NOMO-1 treated with DMSO at 0.1 percent for 48 hours (cell line): Measurements from ENCODE around the gene NDUFV2.
"Not testable (repeated sequence)": the region's sequence is repeated elsewhere in the genome, so short reads cannot be mapped to it uniquely, and the experiment has no call there.

Source experiments
- DNase-seq: peaks from one replicate; lab custom pipeline; 2025; ENCODE audit not compliant: unreplicated experiment; lab: John Stamatoyannopoulos, UW

The NDUFV2 gene

GRCh38 chr18:9102508-9103375 lies at the start of gene NDUFV2:
NDUFV2 (plus strand) TSS chr18:9102699; CDS start chr18:9102744, 45 bp downstream.
- DNase-seq, result peak; percentile 91

- no peak for DNase-seq
Measured at GRCh38 chr18:9053814-9054213, 48.7 kb upstream of the NDUFV2 start.

GRCh38 chr18:9055185-9055584 lies 47.3 kb upstream of the NDUFV2 start:
- peak; percentile 78 for DNase-seq

DNA sequence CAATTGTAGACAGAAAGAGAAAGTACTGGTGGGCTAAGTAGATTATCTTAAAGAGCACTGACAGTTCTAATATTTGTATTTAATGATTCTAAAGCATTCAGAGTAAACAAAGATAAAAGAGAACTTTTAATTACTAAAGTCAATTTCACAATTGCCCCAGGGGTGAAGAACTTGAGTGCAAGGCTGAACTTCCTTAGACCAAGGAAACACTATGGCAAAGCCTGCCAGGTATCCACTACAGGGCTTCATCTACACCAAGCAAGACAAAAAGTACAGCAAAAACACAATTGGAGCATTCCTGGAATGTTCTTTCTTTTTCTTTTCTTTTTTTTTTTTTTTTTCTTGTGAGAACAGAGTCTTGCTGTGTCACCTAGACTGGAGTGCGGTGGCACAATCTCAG lies 46.9 kb upstream of the NDUFV2 start:
- no peak for DNase-seq

DNA sequence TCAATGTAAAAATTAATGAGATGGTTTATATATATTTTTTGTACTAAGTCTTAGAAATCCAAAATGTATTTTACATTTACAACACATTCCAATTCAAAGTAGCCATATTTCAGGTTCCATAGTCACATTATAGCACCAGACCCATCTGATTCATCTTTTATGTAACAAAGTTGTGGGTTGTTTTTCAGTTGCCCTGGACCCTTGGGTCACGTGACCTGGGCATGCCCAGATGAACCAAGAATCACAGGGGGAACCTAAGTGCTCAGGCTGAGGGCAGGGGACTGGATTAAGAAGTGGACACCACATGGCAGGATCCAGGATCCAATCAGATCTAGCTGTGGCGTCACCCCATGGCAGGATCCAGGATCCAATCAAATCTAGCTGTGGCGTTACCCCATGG lies 44.9 kb upstream of the NDUFV2 start:
- no peak for DNase-seq

DNA sequence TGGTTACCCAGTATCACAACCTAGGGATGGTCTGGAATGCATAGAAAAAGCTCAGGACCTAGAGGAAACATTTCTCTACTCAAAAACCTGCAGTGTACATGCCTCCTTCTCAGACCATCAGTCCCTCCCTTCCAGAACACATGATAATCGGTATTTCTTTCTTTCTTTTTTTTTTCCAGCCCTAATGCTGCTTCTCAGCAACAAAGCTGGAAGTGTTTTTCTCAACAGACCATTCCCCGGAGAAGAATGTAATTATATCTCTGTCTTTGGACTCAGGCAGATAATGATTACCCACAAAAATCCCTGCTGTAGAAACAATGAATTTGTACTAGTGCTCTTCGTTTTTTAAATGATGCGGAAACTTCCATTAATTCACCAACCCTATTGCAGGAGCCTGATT lies 44.1 kb upstream of the NDUFV2 start:
- DNase-seq, result no peak

- DNase-seq, result no peak
Measured at GRCh38 chr18:9062418-9062751, 40.1 kb upstream of the NDUFV2 start.

- no peak for DNase-seq
Measured at GRCh38 chr18:9065864-9066263, 36.6 kb upstream of the NDUFV2 start.

DNA sequence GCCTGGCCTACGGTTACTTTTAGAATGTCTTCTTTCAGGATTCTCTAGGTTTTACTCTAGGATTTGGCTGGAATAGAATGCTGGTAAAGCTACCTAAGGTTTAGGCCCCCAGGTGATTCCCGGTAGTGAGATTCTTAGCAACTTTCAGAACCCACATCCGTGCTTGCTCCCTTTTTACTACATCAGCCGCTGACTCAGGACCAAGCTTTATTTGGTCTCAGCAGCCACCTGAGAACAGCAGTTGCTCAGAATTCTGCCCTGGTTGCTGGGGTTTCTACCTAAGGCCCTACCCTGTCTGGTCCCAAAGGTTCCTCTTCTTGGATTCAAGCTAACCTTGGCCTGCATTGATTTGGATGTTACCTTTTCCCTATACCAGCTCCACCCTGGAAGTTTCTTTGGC lies 36.1 kb upstream of the NDUFV2 start:
- DNase-seq, result no peak

DNA sequence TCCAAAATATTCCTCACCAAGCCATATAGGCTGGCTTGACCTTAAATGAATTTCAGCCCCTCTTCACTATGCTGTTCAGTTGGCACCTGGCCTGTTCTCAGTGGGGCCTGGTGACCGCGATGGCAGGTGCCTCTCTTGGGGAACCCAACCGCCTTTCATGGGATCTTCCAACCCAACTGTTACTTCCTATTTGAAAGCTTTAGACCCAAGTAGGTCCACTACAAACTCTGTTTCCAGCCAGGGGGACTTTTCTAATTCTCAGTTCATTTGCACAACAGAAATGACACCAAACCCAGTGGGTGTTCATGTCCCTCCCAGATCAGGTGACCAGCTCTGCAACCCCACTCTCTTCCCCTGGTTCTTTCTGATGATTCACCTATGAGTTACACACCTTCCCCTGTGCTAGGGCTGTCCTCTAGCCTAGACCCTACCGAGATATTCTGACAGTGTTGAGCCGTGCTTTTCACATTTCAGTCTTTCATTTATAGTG lies 35.6 kb upstream of the NDUFV2 start:
- no peak for DNase-seq

GRCh38 chr18:9067823-9068222 lies 34.7 kb upstream of the NDUFV2 start:
- no peak for DNase-seq

DNA sequence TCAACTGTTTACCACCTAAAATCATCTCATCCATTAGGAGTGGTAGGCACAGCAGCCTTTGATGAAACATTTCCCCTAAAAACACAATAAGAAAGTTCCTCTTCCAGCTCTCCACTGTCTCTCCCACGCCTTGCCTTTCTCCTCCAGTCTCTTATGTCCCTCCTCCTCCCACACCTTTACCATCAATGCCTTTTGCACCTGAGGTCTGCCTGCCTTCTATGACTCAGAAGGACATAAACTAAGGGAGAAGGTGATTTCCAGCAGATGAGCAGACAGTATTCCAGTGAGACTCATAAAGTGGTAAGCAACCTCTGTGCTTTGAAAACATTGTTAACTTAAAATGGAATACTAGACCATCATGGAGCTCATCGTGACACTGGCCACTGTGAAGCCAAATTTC lies 34.2 kb upstream of the NDUFV2 start:
- DNase-seq, result no peak

DNA sequence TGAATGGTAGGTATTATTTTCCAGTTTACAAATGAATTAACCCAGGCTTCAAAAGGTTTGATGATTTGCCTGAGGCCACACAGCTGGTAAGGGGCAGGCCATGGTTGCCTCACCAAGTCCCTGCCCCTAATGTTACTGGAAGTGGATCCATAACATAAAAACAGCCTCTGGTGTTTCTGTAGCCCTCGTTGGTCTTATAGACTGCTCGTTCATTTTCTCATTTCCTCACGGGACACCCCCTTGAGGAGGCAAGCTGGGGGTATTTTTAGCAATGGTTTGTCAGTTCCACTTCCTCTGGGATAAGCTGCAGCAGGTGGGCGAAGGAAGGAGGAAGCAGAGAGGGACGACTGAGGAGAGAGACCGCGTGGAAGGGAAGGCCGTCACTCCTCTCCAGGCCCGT lies 32.9 kb upstream of the NDUFV2 start:
- peak; percentile 11 for DNase-seq

GRCh38 chr18:9070212-9070611 lies 32.3 kb upstream of the NDUFV2 start:
- DNase-seq, result no peak

GRCh38 chr18:9079818-9080528 lies 22.5 kb upstream of the NDUFV2 start:
- DNase-seq, result no peak

DNA sequence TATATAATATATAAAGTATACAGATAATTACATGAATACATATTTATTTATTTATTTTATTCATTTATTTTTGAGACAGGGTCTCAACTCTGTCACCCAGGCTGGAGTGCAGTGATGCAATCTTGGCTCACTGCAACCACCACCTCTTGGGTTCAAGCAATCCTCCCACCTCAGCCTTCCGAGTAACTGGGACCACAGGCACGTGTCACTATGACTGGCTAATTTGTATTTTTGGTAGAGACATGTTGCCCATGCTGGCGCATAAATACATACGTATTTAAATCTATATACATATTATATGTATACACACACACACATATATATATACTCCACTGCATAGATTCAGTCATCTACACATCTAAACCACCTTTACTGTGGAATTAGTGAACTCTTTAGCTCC lies 20.6 kb upstream of the NDUFV2 start:
- no peak for DNase-seq

- peak; percentile 19 for DNase-seq
Measured at GRCh38 chr18:9082711-9083510, 19.6 kb upstream of the NDUFV2 start.

GRCh38 chr18:9086015-9086414 lies 16.5 kb upstream of the NDUFV2 start:
- DNase-seq, result no peak

DNA sequence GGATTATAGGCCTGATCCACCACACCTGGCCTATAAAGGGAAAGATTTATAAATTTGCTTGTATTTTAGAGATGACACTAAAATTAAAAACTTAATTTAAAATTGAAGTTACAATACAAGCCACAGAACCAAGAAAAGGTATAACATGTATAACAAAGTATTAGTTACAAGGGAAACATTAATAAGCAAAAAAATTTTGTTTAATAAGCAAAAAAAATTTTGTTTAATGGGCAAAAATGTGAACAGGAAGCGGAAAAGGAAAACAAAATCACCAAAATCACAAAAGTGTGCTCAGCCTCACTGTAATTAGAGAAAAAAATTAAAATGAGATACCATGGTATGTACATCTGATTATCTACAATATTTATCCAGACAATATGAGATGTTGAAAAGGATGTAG lies 15.9 kb upstream of the NDUFV2 start:
- no peak for DNase-seq

- no peak for DNase-seq
Measured at GRCh38 chr18:9087144-9087543, 15.4 kb upstream of the NDUFV2 start.

- DNase-seq, result no peak
Measured at GRCh38 chr18:9088252-9088651, 14.2 kb upstream of the NDUFV2 start.

GRCh38 chr18:9088727-9089126 lies 13.8 kb upstream of the NDUFV2 start:
- DNase-seq, result not testable (repeated sequence)
